Ascending aorta (tissue), 2 donors: ENCODE data around the gene HMMR. TPM values are rescaled to one million over a fixed set of nuclear protein-coding genes. Genes with fewer than 3 reads are reported as not detected.

Experiments
- DNase-seq, 2 donors: peaks; one replicate each; pipeline ENCODE4 v3.0.0-alpha.2; 2019; ENCODE audit warnings: low spot score in 2 of 2
- H3K27ac ChIP-seq, 2 donors: fragments of 200-600 bp; sonication (generic); one replicate each; pipeline ENCODE4 v1.5.1; 2016 to 2017; ENCODE audit warnings: mild to moderate bottlenecking in 1 of 2
- H3K27me3 ChIP-seq: fragments of 200-600 bp; sonication (generic); one replicate; pipeline ENCODE4 v1.5.1; 2017
- H3K36me3 ChIP-seq, 2 donors: fragments of 200-600 bp; sonication (generic); one replicate each; pipeline ENCODE4 v1.5.1; 2016
- H3K4me1 ChIP-seq, 2 donors: fragments of 200-600 bp; sonication (generic); one replicate each; pipeline ENCODE4 v1.5.1; 2016 to 2017; ENCODE audit warnings: mild to moderate bottlenecking in 1 of 2
- H3K4me3 ChIP-seq, 2 donors: fragments of 200-600 bp; sonication (generic); one replicate each; pipeline ENCODE4 v1.5.1; 2016 to 2017; ENCODE audit warnings: mild to moderate bottlenecking in 1 of 2
- H3K9me3 ChIP-seq, 2 donors: fragments of 200-600 bp; sonication (generic); one replicate each; pipeline ENCODE4 v1.5.1; 2016
- CTCF ChIP-seq, 3 experiments: fragments of 200-600 bp in 2 of 3; fragments of 450-650 bp in 1 of 3; sonication (generic) in 2 of 3; IDR thresholded peaks; one replicate each; pipeline ENCODE4 v1.5.1; 2016 to 2019; ENCODE audit warnings: antibody characterized with exemption in 3 of 3, mild to moderate bottlenecking in 1 of 3, moderate library complexity in 1 of 3
- intact Hi-C: fragments of 100-400 bp; cut with DNase I; formaldehyde crosslinking; loops from one replicate; pipeline ENCODE4 v1.15.1; 2023
- total RNA-seq: library from RNA; depleted of rRNA; stranded (reverse); fragments of >200 nt; gene quantifications from one replicate; pipeline ENCODE4 v1.1.0, GENCODE V29; 2016

HMMR gene
- total RNA-seq, 1 donor from 2014 or later: not detected

GRCh38 chr5:163475411-163475810 lies 15.0 kb downstream of the HMMR start:
- intact Hi-C loops: no loop called here
- Histone ChIP-seq H3K9me3 (no peaks in the 10 kb centered on the region), H3K4me1 (no peaks in the 10 kb centered on the region), H3K27ac (no peak overlapping the region), H3K27me3 (no peaks in the 10 kb centered on the region), H3K4me3 (no peak overlapping the region), H3K36me3 (no peaks in the 10 kb centered on the region)
- no peak for DNase-seq
- no peak for TF ChIP-seq CTCF (IDR thresholded peaks at IDR 0.05)

- no peak for DNase-seq
- no peaks in the 10 kb centered on the region for H3K9me3 ChIP-seq
- H3K4me1 ChIP-seq: no peaks in the 10 kb centered on the region
- no peak overlapping the region for H3K4me3 ChIP-seq
- intact Hi-C loops: no loop called here
- no peak overlapping the region for H3K27ac ChIP-seq
- no peak for TF ChIP-seq CTCF (IDR thresholded peaks at IDR 0.05)
- H3K36me3 ChIP-seq: no peaks in the 10 kb centered on the region
- H3K27me3 ChIP-seq: no peaks in the 10 kb centered on the region
Measured at GRCh38 chr5:163478126-163478981, 17.9 kb downstream of the HMMR start.

GRCh38 chr5:163478982-163479271 lies 18.5 kb downstream of the HMMR start:
- H3K27ac ChIP-seq: no peak overlapping the region
- H3K36me3 ChIP-seq: no peaks in the 10 kb centered on the region
- no peak for DNase-seq
- TF ChIP-seq CTCF (IDR thresholded peaks at IDR 0.05): no peak
- H3K4me3 ChIP-seq: no peak overlapping the region
- no peaks in the 10 kb centered on the region for H3K27me3 ChIP-seq
- no peaks in the 10 kb centered on the region for H3K4me1 ChIP-seq
- intact Hi-C loops: no loop called here
- H3K9me3 ChIP-seq: no peaks in the 10 kb centered on the region

- H3K4me3 ChIP-seq: no peak overlapping the region
- no peak for DNase-seq
- intact Hi-C loops: no loop called here
Measured at GRCh38 chr5:163489055-163489744, 28.8 kb downstream of the HMMR start.

GRCh38 chr5:163489745-163490075 lies 29.3 kb downstream of the HMMR start:
- Histone ChIP-seq H3K4me3 (no peak overlapping the region), H3K27me3 (no peaks in the 10 kb centered on the region), H3K27ac (no peak overlapping the region), H3K36me3 (no peaks in the 10 kb centered on the region), H3K4me1 (no peaks in the 10 kb centered on the region), H3K9me3 (no peaks in the 10 kb centered on the region)
- no peak for TF ChIP-seq CTCF (IDR thresholded peaks at IDR 0.05)
- intact Hi-C loops: no loop called here
- DNase-seq: no peak

More at GRCh38 chr5:163489055-163489744, 28.8 kb downstream of the HMMR start:
- Histone ChIP-seq H3K27me3 (no peaks in the 10 kb centered on the region), H3K36me3 (no peaks in the 10 kb centered on the region), H3K27ac (no peak overlapping the region), H3K9me3 (no peaks in the 10 kb centered on the region), H3K4me1 (no peaks in the 10 kb centered on the region)
- TF ChIP-seq CTCF (IDR thresholded peaks at IDR 0.05): no peak
